ENCODE measurements around the gene ZBTB7C. TPM values are rescaled to one million over a fixed set of nuclear protein-coding genes. Genes with fewer than 3 reads are reported as not detected.

ZBTB7C gene
- total RNA-seq, 2 donors from 2014 or later = 25.1 to 36.4 TPM

DNA sequence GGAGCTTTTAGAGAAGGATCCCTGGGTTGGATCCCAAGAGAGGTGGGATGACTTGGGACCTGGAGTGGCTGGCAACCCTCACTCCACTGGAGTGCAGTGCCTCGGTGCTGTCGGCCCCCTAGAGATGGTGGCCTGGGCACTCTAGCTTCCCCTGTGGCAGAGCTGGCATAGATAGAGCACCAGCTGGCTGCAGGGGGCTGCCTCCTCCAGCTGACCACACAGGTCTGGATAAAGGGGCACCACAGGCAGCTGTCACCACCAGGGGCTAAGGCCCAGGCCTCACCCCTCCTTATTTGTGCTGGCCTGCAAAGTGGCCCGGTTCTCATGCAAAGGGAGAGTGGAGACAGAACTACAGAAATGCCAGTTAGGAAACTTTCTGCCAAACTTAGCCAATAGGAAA, 74.3 kb downstream of the ZBTB7C start:
- Histone ChIP-seq H3K36me3 (no peaks in the 10 kb centered on the region), H3K4me1 (no peaks in the 10 kb centered on the region), H3K4me3 (no peak overlapping the region), H3K27ac (no peak overlapping the region), H3K9ac (ENCODE audit: low read depth in 2 of 2, low read length in 2 of 2) (no peak overlapping the region), H3K9me3 (no peaks in the 10 kb centered on the region), H3K27me3 (no peaks in the 10 kb centered on the region)
- TF ChIP-seq, protein P1, sequence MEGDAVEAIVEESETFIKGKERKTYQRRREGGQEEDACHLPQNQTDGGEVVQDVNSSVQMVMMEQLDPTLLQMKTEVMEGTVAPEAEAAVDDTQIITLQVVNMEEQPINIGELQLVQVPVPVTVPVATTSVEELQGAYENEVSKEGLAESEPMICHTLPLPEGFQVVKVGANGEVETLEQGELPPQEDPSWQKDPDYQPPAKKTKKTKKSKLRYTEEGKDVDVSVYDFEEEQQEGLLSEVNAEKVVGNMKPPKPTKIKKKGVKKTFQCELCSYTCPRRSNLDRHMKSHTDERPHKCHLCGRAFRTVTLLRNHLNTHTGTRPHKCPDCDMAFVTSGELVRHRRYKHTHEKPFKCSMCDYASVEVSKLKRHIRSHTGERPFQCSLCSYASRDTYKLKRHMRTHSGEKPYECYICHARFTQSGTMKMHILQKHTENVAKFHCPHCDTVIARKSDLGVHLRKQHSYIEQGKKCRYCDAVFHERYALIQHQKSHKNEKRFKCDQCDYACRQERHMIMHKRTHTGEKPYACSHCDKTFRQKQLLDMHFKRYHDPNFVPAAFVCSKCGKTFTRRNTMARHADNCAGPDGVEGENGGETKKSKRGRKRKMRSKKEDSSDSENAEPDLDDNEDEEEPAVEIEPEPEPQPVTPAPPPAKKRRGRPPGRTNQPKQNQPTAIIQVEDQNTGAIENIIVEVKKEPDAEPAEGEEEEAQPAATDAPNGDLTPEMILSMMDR (IDR thresholded peaks at IDR 0.05) = no peak
- DNase-seq = no peak
- intact Hi-C loops (cut with DNase I) = no loop called here

DNA sequence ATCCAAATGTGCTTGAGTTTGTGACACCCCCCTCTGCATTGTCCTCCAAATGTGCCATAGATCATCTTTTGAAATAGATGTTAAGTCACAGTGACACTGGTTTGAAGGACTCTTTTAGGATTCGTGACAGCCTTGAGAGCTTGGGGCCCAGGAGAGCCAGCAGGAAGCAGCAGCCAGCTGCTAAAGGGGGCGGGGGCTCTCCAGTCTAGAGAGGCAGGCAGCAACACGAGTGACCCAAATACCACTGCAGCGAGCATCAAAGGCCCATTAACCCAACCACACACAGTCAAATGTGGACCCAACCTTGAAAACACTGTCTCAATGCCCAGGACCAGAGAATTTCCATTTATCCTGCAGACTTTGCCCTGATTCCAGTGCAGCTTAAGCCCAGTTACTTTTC, 75.6 kb downstream of the ZBTB7C start:
- Histone ChIP-seq H3K4me1 (no peaks in the 10 kb centered on the region), H3K36me3 (no peaks in the 10 kb centered on the region), H3K9ac (ENCODE audit: low read depth in 2 of 2, low read length in 2 of 2) (no peak overlapping the region), H3K27me3 (no peaks in the 10 kb centered on the region), H3K4me3 (no peak overlapping the region), H3K27ac (no peak overlapping the region), H3K9me3 (no peaks in the 10 kb centered on the region)
- TF ChIP-seq, protein P1 (IDR thresholded peaks at IDR 0.05) = no peak
- no peak for DNase-seq
- intact Hi-C loops (cut with DNase I) = no loop called here

DNA sequence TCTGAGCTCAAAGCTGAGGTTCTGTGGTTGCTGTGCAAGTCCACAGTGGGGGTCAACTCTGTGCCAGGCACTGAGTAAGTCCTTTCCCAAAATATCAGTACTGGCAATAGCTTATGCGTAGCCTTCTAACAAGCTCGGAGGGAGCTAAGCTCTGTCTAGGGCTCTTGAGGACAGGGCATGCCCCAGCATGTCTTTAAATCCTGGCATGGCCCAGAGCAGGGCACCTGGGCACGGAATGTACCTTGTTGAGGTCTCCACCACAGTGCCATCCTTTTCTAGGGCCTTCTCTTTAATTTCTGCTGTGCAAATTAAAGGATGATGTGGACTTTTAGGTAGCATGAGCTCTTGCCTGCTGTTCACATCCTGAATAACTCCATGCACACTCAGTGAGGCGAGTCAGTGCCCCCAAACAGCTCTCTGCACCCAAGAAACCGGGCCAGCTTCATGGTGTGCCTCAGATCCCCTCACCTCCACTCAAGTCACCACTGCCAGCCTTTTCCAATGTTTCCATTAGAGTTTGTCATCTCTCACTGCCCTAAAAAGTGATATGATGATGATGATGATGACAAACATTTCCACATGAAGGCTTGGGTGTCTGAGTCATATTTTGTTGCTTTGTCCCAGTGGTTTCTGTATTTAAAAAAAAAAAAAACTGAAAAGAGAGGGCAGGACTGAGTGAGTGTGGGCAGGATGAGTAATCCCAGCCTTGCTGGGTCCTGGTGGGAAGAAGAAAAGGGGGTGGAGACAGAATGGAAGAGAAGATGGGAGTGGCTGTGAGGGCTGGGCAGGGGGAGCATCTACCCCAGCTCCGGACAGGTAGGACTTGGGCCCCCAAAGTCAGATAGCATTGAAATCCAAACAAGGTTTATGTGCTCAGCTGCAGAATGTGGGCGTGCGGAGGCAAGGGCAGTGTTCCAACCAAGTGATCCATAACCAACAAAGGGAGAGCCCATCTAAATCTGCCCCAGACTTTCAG, 78.9 kb downstream of the ZBTB7C start:
- H3K4me1 ChIP-seq = no peaks in the 10 kb centered on the region
- H3K27ac ChIP-seq = no peak overlapping the region
- H3K9ac ChIP-seq (ENCODE audit: low read depth in 2 of 2, low read length in 2 of 2) = no peak overlapping the region
- intact Hi-C loops (cut with DNase I) = no loop called here
- no peak for DNase-seq
- TF ChIP-seq, protein P1 (IDR thresholded peaks at IDR 0.05) = no peak
- no peak overlapping the region for H3K4me3 ChIP-seq
- H3K36me3 ChIP-seq = no peaks in the 10 kb centered on the region
- H3K27me3 ChIP-seq = no peaks in the 10 kb centered on the region
- no peaks in the 10 kb centered on the region for H3K9me3 ChIP-seq

DNA sequence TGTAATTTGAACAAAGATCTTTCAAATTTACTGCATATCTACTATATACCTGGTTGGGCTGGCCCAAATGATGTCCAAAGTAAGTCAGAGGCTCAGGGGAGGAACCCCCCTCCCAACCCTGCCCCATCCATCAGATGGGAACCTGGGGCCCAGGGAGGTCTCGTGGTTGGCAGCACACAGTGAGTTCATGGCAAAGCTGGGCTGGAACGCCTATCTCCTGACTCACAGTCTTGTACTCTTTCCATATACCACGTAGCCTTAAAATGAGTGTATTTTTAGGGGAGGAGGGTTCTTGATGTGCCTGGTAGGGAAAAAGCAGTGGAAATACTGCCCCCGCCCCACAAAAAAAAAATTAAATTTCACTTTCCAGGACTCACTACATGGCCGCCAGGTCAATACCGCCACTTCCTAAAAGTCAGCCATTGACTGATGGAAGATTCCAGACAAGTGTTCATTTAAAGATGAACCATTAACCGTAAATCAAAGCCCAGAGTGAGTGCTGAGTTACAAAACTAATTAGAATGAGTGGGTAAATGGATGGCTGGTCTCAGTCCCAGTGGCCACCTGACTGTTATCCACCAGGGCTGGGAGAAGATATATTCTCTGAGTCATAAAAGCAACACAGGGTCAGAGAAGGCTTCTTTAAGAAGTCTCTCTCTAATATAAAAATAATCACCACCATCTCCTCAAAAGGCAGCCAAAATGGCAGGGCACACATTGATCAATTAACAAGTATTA, 80.5 kb downstream of the ZBTB7C start:
- TF ChIP-seq, protein P1 (IDR thresholded peaks at IDR 0.05) = no peak
- H3K36me3 ChIP-seq = no peaks in the 10 kb centered on the region
- H3K9ac ChIP-seq (ENCODE audit: low read depth in 2 of 2, low read length in 2 of 2) = no peak overlapping the region
- H3K4me3 ChIP-seq = no peak overlapping the region
- no peak for DNase-seq
- H3K9me3 ChIP-seq = no peaks in the 10 kb centered on the region
- H3K27me3 ChIP-seq = no peaks in the 10 kb centered on the region
- no peak overlapping the region for H3K27ac ChIP-seq
- H3K4me1 ChIP-seq = no peaks in the 10 kb centered on the region
- intact Hi-C loops (cut with DNase I) = no loop called here

DNA sequence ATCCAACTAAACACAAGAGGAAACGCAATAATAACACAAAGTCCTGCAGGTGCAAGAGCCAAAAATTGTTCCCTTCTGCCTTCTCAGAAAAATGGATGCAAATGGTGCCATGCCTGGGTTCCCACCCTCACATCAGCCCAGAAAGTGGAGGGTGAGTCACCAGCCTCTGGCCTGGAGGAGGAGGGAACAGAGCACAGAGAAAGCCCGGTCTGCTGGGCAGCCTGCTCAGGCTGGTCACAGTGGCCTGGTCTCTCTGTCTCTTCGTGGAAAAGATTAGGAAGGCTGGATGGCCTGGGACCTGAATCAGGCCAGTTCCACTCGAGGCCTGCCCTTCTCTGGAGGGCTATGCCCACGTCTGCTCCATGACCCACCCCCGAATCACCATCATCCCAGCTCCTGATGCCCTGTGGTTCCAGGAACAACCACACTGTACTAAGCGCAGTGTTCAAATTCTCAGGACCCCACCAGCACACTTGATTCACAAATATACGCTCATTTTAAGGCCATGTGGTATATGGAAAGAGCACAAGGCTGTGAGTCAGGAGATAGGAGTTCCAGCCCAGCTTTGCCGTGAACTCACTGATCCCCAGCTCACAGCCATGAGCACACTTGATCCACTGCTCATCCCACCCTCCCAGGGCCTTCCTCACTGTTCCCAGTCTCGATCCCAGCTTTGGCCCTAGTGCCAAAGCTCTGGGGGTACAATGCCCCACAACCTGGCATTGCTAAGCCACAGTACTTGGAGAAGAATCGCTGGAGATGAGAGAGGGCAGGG, 82.1 kb downstream of the ZBTB7C start:
- no peaks in the 10 kb centered on the region for H3K27me3 ChIP-seq
- intact Hi-C loops (cut with DNase I) = no loop called here
- H3K4me3 ChIP-seq = no peak overlapping the region
- no peaks in the 10 kb centered on the region for H3K4me1 ChIP-seq
- TF ChIP-seq, protein P1 (IDR thresholded peaks at IDR 0.05) = no peak
- no peak overlapping the region for H3K9ac ChIP-seq (ENCODE audit: low read depth in 2 of 2, low read length in 2 of 2)
- H3K9me3 ChIP-seq = no peaks in the 10 kb centered on the region
- no peaks in the 10 kb centered on the region for H3K36me3 ChIP-seq
- no peak overlapping the region for H3K27ac ChIP-seq
- DNase-seq = no peak

Data from colonic mucosa (tissue), 4 donors.